ENCODE results near the gene IVD. TPM values are rescaled to one million over a fixed set of nuclear protein-coding genes. Genes with fewer than 3 reads are reported as not detected.

IVD gene
- total RNA-seq, 1 donor from 2014 or later, result 106 TPM

DNA sequence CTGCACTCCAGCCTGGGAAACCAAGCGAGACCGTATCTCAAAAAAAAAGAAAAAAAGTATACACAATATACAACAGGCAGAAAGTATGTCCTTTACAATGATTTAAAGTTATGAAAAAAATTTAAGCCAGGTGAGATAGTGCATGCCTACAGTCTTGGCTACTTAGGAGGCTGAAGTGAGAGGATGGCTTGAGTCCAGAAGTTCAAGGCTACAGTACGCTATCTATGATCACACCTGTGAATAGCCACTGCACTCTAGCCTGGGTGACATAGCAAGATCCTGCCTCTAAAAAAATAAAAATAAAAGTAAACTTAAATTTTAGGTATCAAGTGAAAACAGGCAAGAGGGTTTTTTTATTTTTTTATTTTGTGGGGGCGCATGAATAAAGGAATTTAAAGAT lies 26.2 kb upstream of the IVD start:
- DNase-seq, result no peak
- H3K9me3 ChIP-seq (replicated peaks), result no peaks in the 10 kb centered on the region
- H3K4me3 ChIP-seq, result no peak overlapping the region
- TF ChIP-seq, protein P1, sequence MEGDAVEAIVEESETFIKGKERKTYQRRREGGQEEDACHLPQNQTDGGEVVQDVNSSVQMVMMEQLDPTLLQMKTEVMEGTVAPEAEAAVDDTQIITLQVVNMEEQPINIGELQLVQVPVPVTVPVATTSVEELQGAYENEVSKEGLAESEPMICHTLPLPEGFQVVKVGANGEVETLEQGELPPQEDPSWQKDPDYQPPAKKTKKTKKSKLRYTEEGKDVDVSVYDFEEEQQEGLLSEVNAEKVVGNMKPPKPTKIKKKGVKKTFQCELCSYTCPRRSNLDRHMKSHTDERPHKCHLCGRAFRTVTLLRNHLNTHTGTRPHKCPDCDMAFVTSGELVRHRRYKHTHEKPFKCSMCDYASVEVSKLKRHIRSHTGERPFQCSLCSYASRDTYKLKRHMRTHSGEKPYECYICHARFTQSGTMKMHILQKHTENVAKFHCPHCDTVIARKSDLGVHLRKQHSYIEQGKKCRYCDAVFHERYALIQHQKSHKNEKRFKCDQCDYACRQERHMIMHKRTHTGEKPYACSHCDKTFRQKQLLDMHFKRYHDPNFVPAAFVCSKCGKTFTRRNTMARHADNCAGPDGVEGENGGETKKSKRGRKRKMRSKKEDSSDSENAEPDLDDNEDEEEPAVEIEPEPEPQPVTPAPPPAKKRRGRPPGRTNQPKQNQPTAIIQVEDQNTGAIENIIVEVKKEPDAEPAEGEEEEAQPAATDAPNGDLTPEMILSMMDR (IDR thresholded peaks at IDR 0.05; ENCODE audit: borderline replicate concordance), result no peak
- no peaks in the 10 kb centered on the region for H3K36me3 ChIP-seq
- peaks cover 35% of the 10 kb centered on the region for H3K4me1 ChIP-seq
- peak overlapping the region; percentile 69 for H3K27ac ChIP-seq (replicated peaks)
- intact Hi-C loops (cut with micrococcal nuclease), result no loop called here
- no peaks in the 10 kb centered on the region for H3K27me3 ChIP-seq (ENCODE audit: low read depth)

DNA sequence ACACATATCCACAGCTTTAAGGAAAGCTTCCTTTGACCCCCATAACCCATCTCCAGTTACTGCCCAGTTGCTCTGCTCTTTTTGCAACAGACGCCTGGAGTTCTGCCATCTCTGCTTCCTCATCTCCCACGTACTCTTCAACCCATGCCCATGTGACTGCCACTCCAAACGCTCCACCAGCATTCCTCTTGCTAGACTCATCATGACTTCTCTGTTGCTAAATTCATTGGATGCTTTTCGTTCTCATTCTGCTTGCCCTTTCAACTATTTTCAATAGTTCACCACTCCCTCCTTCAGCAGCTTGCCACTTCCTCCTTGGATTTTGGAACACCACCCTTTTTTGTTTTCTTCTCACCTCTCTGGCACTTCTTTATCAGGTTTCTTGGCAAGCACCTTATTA lies 25.7 kb upstream of the IVD start:
- Histone ChIP-seq H3K36me3 (no peaks in the 10 kb centered on the region), H3K27me3 (ENCODE audit: low read depth) (no peaks in the 10 kb centered on the region), H3K4me3 (no peak overlapping the region), H3K9me3 (replicated peaks) (no peaks in the 10 kb centered on the region), H3K27ac (replicated peaks) (peak overlapping the region; percentile 69), H3K4me1 (peaks cover 35% of the 10 kb centered on the region)
- TF ChIP-seq, protein P1 (IDR thresholded peaks at IDR 0.05; ENCODE audit: borderline replicate concordance), result no peak
- intact Hi-C loops (cut with micrococcal nuclease), result no loop called here
- DNase-seq, result peak; percentile 35

DNA sequence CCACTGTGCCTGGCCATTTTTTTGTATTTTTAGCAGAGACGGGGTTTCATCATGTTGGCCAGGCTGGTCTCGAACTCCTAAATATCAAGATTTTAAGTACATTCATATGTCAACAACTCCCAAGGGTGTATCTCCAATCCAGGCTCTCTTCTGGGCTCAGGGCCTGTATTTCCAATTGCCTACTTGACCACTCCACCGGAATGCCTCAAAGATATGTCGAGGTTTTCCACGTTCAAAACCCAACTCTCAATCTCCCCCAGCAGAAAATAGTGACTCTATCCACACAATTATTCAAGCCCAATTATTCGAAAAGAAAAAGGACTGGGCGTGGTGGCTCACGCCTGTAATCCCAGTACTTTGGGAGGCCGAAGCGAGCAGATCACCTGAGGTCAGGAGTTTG lies 25.0 kb upstream of the IVD start:
- TF ChIP-seq, protein P1 (IDR thresholded peaks at IDR 0.05; ENCODE audit: borderline replicate concordance), result no peak
- H3K27ac ChIP-seq (replicated peaks), result peak overlapping the region; percentile 69
- no peak for DNase-seq
- intact Hi-C loops (cut with micrococcal nuclease), result no loop called here
- H3K4me1 ChIP-seq, result peaks cover 35% of the 10 kb centered on the region
- H3K36me3 ChIP-seq, result no peaks in the 10 kb centered on the region
- H3K27me3 ChIP-seq (ENCODE audit: low read depth), result no peaks in the 10 kb centered on the region
- no peak overlapping the region for H3K4me3 ChIP-seq
- H3K9me3 ChIP-seq (replicated peaks), result no peaks in the 10 kb centered on the region

DNA sequence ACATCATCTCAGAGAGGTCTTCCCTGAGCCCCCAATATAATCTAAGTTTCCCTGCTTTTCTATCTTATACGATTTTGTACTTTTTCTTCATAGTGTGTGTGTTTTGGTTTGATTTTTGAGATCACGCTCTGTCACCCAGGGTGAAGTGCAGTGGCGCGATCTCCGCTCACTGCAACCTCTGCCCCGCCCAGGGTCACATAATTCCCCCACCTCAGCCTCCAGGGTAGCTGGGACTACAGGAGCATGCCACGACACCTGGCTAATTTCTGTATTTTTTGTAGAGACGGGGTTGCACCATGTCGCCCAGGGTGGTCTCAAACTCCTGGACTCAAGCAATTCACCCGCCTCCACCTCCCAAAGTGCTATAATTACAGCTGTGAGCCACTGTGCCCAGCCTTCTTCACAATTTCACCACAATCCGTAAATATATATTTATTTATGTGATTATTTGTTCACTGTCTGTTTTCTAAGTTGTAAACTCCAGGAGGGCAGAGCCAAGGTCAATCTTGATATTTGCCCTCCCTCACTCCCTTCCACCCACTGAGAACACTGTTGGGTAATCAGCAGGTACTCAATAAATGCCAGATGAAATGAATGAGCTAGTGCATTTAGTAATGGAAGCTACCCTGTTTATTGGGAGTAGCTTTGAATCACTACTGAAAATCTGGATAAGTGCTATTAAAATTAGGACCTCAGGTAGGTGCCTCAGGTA lies 23.6 kb upstream of the IVD start:
- TF ChIP-seq, protein P1 (IDR thresholded peaks at IDR 0.05; ENCODE audit: borderline replicate concordance), result no peak
- no peak for DNase-seq
- Histone ChIP-seq H3K27me3 (ENCODE audit: low read depth) (no peaks in the 10 kb centered on the region), H3K9me3 (replicated peaks) (no peaks in the 10 kb centered on the region), H3K4me1 (peaks cover 35% of the 10 kb centered on the region), H3K36me3 (peaks cover 9% of the 10 kb centered on the region), H3K4me3 (peak overlapping the region; percentile 87), H3K27ac (replicated peaks) (peak overlapping the region; percentile 57)
- intact Hi-C loops (cut with micrococcal nuclease), result no loop called here

DNA sequence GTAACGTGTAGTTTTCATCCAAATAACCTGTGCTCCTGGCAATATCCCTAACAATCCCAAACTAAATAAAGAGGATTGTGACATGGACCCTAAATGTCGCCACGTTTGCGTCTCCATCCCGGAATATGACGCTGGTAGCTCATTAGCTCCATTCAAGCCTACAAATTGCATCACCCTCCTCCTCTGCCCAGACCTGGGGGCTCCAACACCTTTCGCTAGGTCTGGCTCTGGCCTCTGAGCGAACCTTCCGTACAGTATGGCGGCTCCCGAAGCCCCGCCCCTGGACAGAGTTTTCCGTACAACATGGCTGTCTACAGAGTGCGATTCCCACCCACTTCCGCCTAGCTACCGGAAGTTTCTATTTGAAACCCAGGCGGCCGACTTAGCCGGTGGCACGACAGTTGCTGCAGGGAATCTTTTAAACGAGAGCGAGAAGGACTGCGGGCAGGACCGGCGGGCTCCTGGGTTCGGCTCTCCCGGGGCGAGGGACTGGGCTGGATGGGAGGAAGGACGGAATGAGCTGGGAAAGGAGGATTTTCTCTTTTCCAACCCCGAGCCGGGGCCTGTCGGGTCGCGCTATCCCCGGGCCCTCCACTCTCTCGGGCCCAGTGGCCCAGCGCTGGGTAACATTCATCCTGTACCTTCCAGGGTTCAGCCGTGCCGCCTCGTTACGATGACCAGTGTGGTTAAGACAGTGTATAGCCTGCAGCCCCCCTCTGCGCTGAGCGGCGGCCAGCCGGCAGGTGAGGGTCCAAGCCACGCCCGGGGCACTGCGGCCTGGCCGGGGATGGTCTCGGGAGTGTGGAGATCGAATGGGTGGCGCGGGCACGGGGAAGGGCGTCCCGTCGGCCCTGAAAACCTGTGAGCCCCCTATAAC lies 22.8 kb upstream of the IVD start, which contains the start of gene KNSTRN:
KNSTRN (plus strand) TSS at position 142 of the 877 bp plus-strand sequence; CDS start at position 257, 115 bp downstream.
- Histone ChIP-seq H3K36me3 (peaks cover 12% of the 10 kb centered on the region), H3K4me3 (peak within 1 kb of the TSS; percentile 87), H3K27me3 (ENCODE audit: low read depth) (no peaks in the 10 kb centered on the region), H3K27ac (replicated peaks) (peak within 1 kb of the TSS; percentile 57), H3K9me3 (replicated peaks) (no peaks in the 10 kb centered on the region), H3K4me1 (peaks cover 35% of the 10 kb centered on the region)
- intact Hi-C loops (cut with micrococcal nuclease), result no loop called here
- peak; percentile 90 for DNase-seq
- TF ChIP-seq, protein P1 (IDR thresholded peaks at IDR 0.05; ENCODE audit: borderline replicate concordance), result no peak

Data from left ventricle myocardium inferior (tissue), 1 donor.